ENCODE results near the gene DLG2. TPM values are rescaled to one million over a fixed set of nuclear protein-coding genes. Genes with fewer than 3 reads are reported as not detected.

The DLG2 gene
- total RNA-seq, 4 donors from 2014 or later, result 37.9 to 71.5 (median 44.9) TPM

GRCh38 chr11:85137597-85137996 is 489.5 kb downstream of the DLG2 start:
- H3K36me3 ChIP-seq, result no peaks in the 10 kb centered on the region
- no peaks in the 10 kb centered on the region for H3K27me3 ChIP-seq
- peaks cover 4% of the 10 kb centered on the region for H3K4me1 ChIP-seq
- 88% methylated on average over 1 of the region's 1 CpG for WGBS
- TF ChIP-seq POLR2AphosphoS5 (IDR thresholded peaks at IDR 0.05), result no peak
- TF ChIP-seq POLR2A (IDR thresholded peaks at IDR 0.05), result no peak
- no peak for TF ChIP-seq CTCF (IDR thresholded peaks at IDR 0.05)
- TF ChIP-seq EP300 (IDR thresholded peaks at IDR 0.05), result no peak
- H3K27ac ChIP-seq, result no peak overlapping the region
- H3K9me3 ChIP-seq, result no peaks in the 10 kb centered on the region
- H3K4me3 ChIP-seq, result no peak overlapping the region
- no peak for DNase-seq (ENCODE audit: low spot score in 2 of 2)

DNA sequence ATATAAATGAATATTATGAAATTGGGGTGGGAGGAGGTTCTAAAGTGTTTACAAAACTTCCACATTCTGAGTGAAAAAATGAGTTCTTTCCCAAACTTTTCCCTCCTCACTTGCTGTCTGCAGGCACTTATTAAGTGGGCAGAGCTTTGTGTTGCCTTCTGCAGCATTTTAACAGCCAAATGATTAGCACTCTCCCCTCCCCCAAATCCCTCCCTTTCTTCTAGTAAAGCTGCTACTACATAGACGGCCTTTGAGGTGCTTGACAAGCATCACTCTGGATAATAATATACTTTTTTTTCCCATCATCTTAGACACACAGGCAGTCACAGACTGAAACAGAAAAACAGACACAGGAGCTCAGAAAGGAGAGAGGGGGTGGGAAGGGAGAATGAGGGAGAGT is 493.5 kb downstream of the DLG2 start:
- Histone ChIP-seq H3K9me3 (peaks cover 3% of the 10 kb centered on the region), H3K27ac (no peak overlapping the region), H3K4me1 (peaks cover 4% of the 10 kb centered on the region), H3K27me3 (no peaks in the 10 kb centered on the region), H3K36me3 (no peaks in the 10 kb centered on the region), H3K4me3 (no peak overlapping the region)
- 53% methylated on average over 1 of the region's 1 CpG for WGBS
- DNase-seq (ENCODE audit: low spot score in 2 of 2), result no peak
- no peak for TF ChIP-seq POLR2AphosphoS5 (IDR thresholded peaks at IDR 0.05)
- no peak for TF ChIP-seq CTCF (IDR thresholded peaks at IDR 0.05)
- no peak for TF ChIP-seq POLR2A (IDR thresholded peaks at IDR 0.05)
- no peak for TF ChIP-seq EP300 (IDR thresholded peaks at IDR 0.05)

- Histone ChIP-seq H3K36me3 (no peaks in the 10 kb centered on the region), H3K4me3 (no peak overlapping the region), H3K4me1 (peaks cover 4% of the 10 kb centered on the region), H3K9me3 (peaks cover 3% of the 10 kb centered on the region), H3K27me3 (no peaks in the 10 kb centered on the region), H3K27ac (no peak overlapping the region)
- DNase-seq (ENCODE audit: low spot score in 2 of 2), result no peak
- TF ChIP-seq CTCF (IDR thresholded peaks at IDR 0.05), result no peak
- no peak for TF ChIP-seq EP300 (IDR thresholded peaks at IDR 0.05)
- TF ChIP-seq POLR2A (IDR thresholded peaks at IDR 0.05), result no peak
- no peak for TF ChIP-seq POLR2AphosphoS5 (IDR thresholded peaks at IDR 0.05)
- WGBS, result 26% methylated on average over 15 of the region's 15 CpGs
These were observed 494.1 kb downstream of the DLG2 start for GRCh38 chr11:85132851-85133585.

- 90% methylated on average over 2 of the region's 2 CpGs for WGBS
- no peak for TF ChIP-seq EP300 (IDR thresholded peaks at IDR 0.05)
- no peak for TF ChIP-seq POLR2AphosphoS5 (IDR thresholded peaks at IDR 0.05)
- TF ChIP-seq CTCF (IDR thresholded peaks at IDR 0.05), result no peak
- TF ChIP-seq POLR2A (IDR thresholded peaks at IDR 0.05), result no peak
- no peaks in the 10 kb centered on the region for H3K36me3 ChIP-seq
- no peaks in the 10 kb centered on the region for H3K27me3 ChIP-seq
- H3K9me3 ChIP-seq, result peaks cover 3% of the 10 kb centered on the region
- no peaks in the 10 kb centered on the region for H3K4me1 ChIP-seq
- H3K4me3 ChIP-seq, result no peak overlapping the region
- no peak for DNase-seq (ENCODE audit: low spot score in 2 of 2)
- H3K27ac ChIP-seq, result no peak overlapping the region
These were observed 499.8 kb downstream of the DLG2 start for GRCh38 chr11:85127349-85127748.

GRCh38 chr11:85123752-85124231 is 503.4 kb downstream of the DLG2 start:
- no peaks in the 10 kb centered on the region for H3K9me3 ChIP-seq
- no peaks in the 10 kb centered on the region for H3K4me1 ChIP-seq
- 54% methylated on average over 1 of the region's 1 CpG for WGBS

More at GRCh38 chr11:85123752-85124231, 503.4 kb downstream of the DLG2 start:
- no peaks in the 10 kb centered on the region for H3K27me3 ChIP-seq
- TF ChIP-seq POLR2AphosphoS5 (IDR thresholded peaks at IDR 0.05) (no peak), POLR2A (IDR thresholded peaks at IDR 0.05) (no peak), EP300 (IDR thresholded peaks at IDR 0.05) (no peak), CTCF (IDR thresholded peaks at IDR 0.05) (no peak)
- DNase-seq (ENCODE audit: low spot score in 2 of 2), result no peak
- H3K36me3 ChIP-seq, result no peaks in the 10 kb centered on the region
- no peak overlapping the region for H3K4me3 ChIP-seq
- no peak overlapping the region for H3K27ac ChIP-seq

Data from suprapubic skin (tissue), 4 donors.